IMR-90 (cell line): ENCODE data around the gene FAIM2.

Source experiments
- BHLHE40 ChIP-seq: fragments of 150-350 bp; IDR thresholded peaks from 2 replicates; pipeline ENCODE4 v1.6.1; 2016; ENCODE audit warnings: mild to moderate bottlenecking, low read depth, low read length
- CEBPB ChIP-seq: IDR thresholded peaks from 2 replicates; pipeline ENCODE4 v1.6.1; 2012; ENCODE audit warnings: low read depth, low read length, improper control_type of control experiment
- FOS ChIP-seq: fragments of 150-350 bp; IDR thresholded peaks from 2 replicates; pipeline ENCODE4 v1.6.1; 2016; ENCODE audit warnings: low read depth, low read length
- MAFK ChIP-seq: IDR thresholded peaks from 2 replicates; pipeline ENCODE4 v1.6.1; 2012; ENCODE audit warnings: low read depth, low read length, improper control_type of control experiment
- MXI1 ChIP-seq: IDR thresholded peaks from 2 replicates; pipeline ENCODE4 v1.6.1; 2012; ENCODE audit warnings: low read depth, mild to moderate bottlenecking, low read length, moderate library complexity, borderline replicate concordance
- NFE2L2 ChIP-seq: fragments of 150-350 bp; IDR thresholded peaks from 2 replicates; pipeline ENCODE4 v1.6.1; 2016; ENCODE audit warnings: low read depth, mild to moderate bottlenecking, low read length
- POLR2A ChIP-seq: IDR thresholded peaks from 2 replicates; pipeline ENCODE4 v1.6.1; 2012; ENCODE audit warnings: mild to moderate bottlenecking, low read depth, low read length
- RAD21 ChIP-seq: IDR thresholded peaks from 2 replicates; pipeline ENCODE4 v1.6.1; 2012; ENCODE audit warnings: low read length, improper control_type of control experiment
- RFX5 ChIP-seq: IDR thresholded peaks from 2 replicates; pipeline ENCODE4 v1.8.0; 2012; ENCODE audit warnings: low read depth, mild to moderate bottlenecking, low read length, moderate library complexity
- SMC3 ChIP-seq: fragments of 150-350 bp; IDR thresholded peaks from 2 replicates; pipeline ENCODE4 v1.6.1; 2016; ENCODE audit warnings: low read depth, mild to moderate bottlenecking, antibody characterized with exemption, low read length, moderate library complexity
- TF ChIP-seq, protein P1 (sequence below): conservative IDR thresholded peaks from 2 replicates; pipeline ENCODE4 v1.5.1; 2012; ENCODE audit warnings: mild to moderate bottlenecking, low read depth, low read length, improper control_type of control experiment
- TF ChIP-seq, protein P2 (sequence below): fragments of 150-350 bp; IDR thresholded peaks from 2 replicates; pipeline ENCODE4 v1.6.1; 2017; ENCODE audit warnings: mild to moderate bottlenecking, antibody characterized with exemption, low read length, low read depth

GRCh38 chr12:49823951-49824350 is 79.7 kb downstream of the FAIM2 start:
- TF ChIP-seq, protein P1, sequence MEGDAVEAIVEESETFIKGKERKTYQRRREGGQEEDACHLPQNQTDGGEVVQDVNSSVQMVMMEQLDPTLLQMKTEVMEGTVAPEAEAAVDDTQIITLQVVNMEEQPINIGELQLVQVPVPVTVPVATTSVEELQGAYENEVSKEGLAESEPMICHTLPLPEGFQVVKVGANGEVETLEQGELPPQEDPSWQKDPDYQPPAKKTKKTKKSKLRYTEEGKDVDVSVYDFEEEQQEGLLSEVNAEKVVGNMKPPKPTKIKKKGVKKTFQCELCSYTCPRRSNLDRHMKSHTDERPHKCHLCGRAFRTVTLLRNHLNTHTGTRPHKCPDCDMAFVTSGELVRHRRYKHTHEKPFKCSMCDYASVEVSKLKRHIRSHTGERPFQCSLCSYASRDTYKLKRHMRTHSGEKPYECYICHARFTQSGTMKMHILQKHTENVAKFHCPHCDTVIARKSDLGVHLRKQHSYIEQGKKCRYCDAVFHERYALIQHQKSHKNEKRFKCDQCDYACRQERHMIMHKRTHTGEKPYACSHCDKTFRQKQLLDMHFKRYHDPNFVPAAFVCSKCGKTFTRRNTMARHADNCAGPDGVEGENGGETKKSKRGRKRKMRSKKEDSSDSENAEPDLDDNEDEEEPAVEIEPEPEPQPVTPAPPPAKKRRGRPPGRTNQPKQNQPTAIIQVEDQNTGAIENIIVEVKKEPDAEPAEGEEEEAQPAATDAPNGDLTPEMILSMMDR, result no peak
- TF ChIP-seq POLR2A (no peak), RAD21 (no peak), MXI1 (no peak), SMC3 (no peak), BHLHE40 (no peak), CEBPB (no peak), FOS (no peak), NFE2L2 (no peak), MAFK (no peak), RFX5 (no peak)
- TF ChIP-seq, protein P2, sequence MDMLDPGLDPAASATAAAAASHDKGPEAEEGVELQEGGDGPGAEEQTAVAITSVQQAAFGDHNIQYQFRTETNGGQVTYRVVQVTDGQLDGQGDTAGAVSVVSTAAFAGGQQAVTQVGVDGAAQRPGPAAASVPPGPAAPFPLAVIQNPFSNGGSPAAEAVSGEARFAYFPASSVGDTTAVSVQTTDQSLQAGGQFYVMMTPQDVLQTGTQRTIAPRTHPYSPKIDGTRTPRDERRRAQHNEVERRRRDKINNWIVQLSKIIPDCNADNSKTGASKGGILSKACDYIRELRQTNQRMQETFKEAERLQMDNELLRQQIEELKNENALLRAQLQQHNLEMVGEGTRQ, result no peak
